Activated naive CD4-positive, alpha-beta T cell (primary cell): ENCODE results near the gene RRAS2.
"Not testable (repeated sequence)": the region's sequence is repeated elsewhere in the genome, so short reads cannot be mapped to it uniquely, and the experiment has no call there.

Experiments
- DNase-seq, 4 experiments: peaks; one replicate each; lab custom pipeline; 2025; lab: John Stamatoyannopoulos, UW

Gene RRAS2

GRCh38 chr11:14358729-14359439, at the start of gene RRAS2:
Gene RRAS2 (minus strand): TSS chr11:14359183. CDS start chr11:14358870, 313 bp downstream.
- DNase-seq, result peak; percentile 49 to 81 (median 58)

- no peak for DNase-seq
Observed at GRCh38 chr11:14408612-14409011, 49.6 kb upstream of the RRAS2 start.

- not testable (repeated sequence) for DNase-seq
Observed at GRCh38 chr11:14406116-14406515, 47.1 kb upstream of the RRAS2 start.

GRCh38 chr11:14403528-14403927, 44.5 kb upstream of the RRAS2 start:
- not testable (repeated sequence) for DNase-seq

GRCh38 chr11:14399087-14399486, 40.1 kb upstream of the RRAS2 start:
- no peak for DNase-seq

- DNase-seq, result no peak
Observed at GRCh38 chr11:14396273-14396672, 37.3 kb upstream of the RRAS2 start.

- DNase-seq, result no peak
Observed at GRCh38 chr11:14393889-14394288, 34.9 kb upstream of the RRAS2 start.

- DNase-seq, result no peak
Observed at GRCh38 chr11:14393129-14393528, 34.1 kb upstream of the RRAS2 start.

GRCh38 chr11:14390669-14391068, 31.7 kb upstream of the RRAS2 start:
- DNase-seq, result no peak

- DNase-seq, result no peak
Observed at GRCh38 chr11:14388352-14388751, 29.4 kb upstream of the RRAS2 start.

GRCh38 chr11:14386895-14387480, 28.0 kb upstream of the RRAS2 start:
- no peak for DNase-seq

GRCh38 chr11:14386081-14386480, 27.1 kb upstream of the RRAS2 start:
- no peak for DNase-seq

- DNase-seq, result no peak
Observed at GRCh38 chr11:14384338-14384737, 25.4 kb upstream of the RRAS2 start.

- DNase-seq, result no peak
Observed at GRCh38 chr11:14381968-14382367, 23.0 kb upstream of the RRAS2 start.

GRCh38 chr11:14380947-14381561, 22.1 kb upstream of the RRAS2 start:
- DNase-seq, result peak in 2 of 4 experiments; percentile 17 to 21

- no peak for DNase-seq
Observed at GRCh38 chr11:14380125-14380936, 21.3 kb upstream of the RRAS2 start.

GRCh38 chr11:14378171-14378570, 19.2 kb upstream of the RRAS2 start:
- DNase-seq, result no peak

- no peak for DNase-seq
Observed at GRCh38 chr11:14376920-14377319, 17.9 kb upstream of the RRAS2 start.

GRCh38 chr11:14374922-14375830, 16.2 kb upstream of the RRAS2 start:
- no peak for DNase-seq

- DNase-seq, result no peak
Observed at GRCh38 chr11:14373941-14374646, 15.1 kb upstream of the RRAS2 start.

GRCh38 chr11:14372011-14372410, 13.0 kb upstream of the RRAS2 start:
- no peak for DNase-seq
